ENCODE results near the gene MACROD2. TPM values are rescaled to one million over a fixed set of nuclear protein-coding genes. Genes with fewer than 3 reads are reported as not detected.

MACROD2 gene
- total RNA-seq, 1 donor from 2014 or later = 47.7 TPM

DNA sequence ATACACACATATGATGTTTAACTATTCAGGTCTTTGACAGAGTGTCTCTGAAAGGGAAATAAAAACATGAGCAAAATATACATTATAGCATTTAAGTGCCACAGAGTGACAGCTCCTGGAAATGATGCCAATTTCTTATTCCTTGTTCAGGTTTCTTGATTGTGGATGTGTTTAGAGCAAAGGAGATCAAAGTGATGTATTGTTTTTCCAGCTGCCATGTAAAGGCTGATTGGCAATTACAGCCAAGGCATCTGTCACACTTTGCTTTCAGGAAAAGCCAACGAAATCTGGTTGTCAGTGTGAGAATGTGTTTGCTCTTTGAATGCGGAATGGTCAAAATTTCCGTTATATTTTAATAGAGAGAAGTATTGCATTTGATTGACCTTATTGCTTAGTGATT, 689.9 kb downstream of the MACROD2 start:
- no peak for DNase-seq (ENCODE audit: low spot score in 2 of 2)

DNA sequence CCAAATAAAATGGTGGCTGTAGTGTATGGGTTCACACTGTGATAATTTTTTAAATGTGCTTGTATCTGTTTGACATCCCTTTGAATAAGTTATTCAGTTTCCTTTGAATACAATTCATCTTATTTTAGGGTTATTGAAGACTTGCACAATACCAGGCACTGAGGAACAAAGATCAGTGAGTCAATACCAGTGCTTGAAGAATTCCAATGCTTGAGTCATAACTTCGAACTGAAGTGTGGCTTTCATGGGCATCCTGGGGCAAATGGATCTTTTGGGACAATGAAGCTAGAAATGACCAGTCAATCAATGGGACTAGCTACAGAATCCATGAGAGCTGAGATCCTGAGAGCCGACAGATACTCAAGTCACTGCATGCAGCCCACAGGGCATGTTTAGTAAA, 692.0 kb downstream of the MACROD2 start:
- FAIRE-seq (no peak), DNase-seq (ENCODE audit: low spot score in 2 of 2) (no peak)

More for the DNA sequence above, 689.9 kb downstream of the MACROD2 start:
- no peak for FAIRE-seq

DNA sequence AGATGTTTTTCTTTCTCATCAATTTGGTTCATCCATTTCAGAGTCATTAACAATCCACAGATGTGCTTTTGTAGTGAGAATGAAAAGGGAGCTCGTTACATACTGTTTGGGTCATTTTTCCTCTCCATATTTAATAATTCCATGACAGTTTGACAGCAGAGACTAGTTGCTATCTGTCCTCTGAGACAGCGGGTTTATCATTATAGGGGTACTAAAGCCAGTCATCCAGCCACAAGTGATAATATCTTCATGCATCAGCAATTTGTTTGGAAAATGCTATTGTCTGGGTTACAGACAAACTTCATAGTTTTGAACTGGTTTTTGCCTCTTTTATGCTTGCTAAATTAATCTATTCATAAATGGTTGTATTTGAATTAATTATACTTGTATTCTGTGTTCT, 692.7 kb downstream of the MACROD2 start:
- DNase-seq (ENCODE audit: low spot score in 2 of 2) (no peak), FAIRE-seq (no peak)

DNA sequence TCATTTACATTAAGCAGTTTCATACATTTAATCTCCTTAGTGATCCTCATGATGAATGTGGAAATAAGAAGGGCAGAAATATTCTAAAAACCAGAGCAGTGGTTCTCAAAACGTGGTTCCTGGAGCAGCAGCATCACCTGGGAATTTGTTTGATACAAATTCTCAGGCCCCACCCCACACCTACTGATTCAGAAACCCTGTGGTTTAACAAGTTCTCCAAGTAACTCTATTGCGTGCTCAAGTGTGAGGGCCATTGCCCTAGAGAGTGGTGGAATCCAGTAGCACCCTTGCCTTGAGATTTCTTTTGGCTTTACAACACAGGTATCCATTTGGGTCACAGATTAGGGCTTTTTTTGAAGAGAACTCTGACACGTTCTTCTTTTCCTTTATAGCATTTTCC, 696.7 kb downstream of the MACROD2 start:
- FAIRE-seq (no peak), DNase-seq (ENCODE audit: low spot score in 2 of 2) (no peak)

DNA sequence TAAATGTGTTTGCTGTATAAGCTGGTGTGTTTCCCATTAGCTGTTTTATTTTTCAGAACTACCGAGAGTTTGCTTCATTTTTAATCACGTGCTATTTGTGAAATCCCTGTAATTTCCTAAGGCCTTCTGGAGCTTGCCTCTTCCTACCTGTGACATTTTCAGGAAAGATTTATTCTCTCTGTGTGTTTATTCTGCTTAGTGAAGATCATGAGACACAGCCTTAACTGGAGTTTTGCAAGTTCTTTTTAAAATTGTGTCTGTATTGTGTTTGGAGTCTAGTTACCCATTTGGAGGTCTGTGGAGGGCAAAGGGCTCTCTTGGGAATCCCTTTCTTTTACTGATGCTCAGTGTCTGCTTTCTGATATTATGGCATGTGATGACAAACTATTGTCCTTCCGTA, 701.2 kb downstream of the MACROD2 start:
- no peak for FAIRE-seq

DNA sequence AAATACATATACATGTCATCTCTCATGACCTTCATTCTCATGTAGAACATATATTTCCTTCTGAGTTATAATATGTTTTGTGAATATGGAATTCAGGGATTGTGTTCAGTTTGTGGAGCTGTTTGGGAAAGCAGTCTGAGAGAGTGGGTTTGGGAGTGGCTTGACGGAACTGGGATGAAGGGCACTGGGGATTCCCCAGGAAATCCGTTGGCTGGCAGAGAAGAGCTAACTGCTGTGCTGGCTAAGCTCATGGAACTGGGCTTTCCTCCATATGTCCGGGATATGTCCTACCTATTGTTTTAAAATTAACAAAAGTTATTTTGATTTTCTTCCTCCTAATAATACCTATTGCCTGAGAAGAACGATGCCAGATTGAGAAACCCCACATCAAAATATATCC, 701.6 kb downstream of the MACROD2 start:
- no peak for DNase-seq (ENCODE audit: low spot score in 2 of 2)
- FAIRE-seq = no peak

More for the DNA sequence above, 701.2 kb downstream of the MACROD2 start:
- no peak for DNase-seq (ENCODE audit: low spot score in 2 of 2)

DNA sequence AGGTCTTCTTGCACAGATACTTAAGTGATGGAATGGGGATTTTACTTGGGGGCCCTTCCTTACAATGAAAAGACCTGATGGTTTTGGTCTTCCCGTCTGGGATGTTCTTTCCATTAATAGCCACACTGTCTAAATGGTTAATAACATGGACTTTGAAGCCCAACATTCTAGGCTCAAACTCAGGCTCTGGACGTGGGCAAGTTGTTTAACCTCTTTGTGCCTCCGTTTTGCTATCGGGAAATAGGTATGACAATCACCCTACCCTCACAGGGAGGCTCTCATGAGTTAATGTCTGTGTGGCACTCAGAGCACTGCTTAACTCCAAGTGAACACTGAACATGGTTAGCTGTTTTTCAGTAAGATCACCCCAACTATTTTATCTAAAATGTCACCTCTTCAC, 702.8 kb downstream of the MACROD2 start:
- FAIRE-seq = no peak

DNA sequence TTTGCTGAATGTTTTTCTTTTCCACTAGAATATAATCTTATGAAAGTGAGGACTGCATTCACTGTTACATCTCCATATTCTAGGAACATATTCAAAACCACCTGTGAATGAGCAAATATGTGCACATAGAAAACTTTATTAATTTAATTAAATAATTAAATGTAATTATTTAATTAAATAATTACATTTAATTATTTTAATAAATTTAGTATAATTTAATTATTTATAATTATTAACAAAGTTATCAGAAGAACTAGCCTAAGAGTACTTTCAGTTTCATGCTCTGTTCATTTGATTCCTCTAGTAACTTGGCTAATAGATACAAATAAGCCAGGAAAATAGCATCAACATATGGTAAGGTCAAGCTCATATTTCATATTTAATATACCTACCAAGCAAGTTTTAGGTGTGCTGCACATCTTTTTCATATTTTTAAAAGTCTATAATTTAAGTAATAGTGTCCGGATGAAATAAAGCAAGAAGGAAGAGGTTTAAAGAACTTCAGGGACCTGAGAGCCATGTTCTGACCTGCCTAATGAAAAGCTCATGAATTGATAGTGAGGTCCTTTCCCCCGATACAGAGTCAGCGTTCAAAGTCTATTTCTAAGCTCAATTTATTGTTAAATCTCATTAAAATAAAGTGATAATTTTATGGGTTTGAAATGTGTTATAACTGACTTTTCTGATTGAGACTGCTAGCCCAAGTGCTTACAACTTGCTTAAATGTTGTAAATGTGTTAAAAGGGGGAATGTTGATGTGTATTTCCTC, 703.5 kb downstream of the MACROD2 start:
- peak; percentile 92 for FAIRE-seq

More for the DNA sequence above, 702.8 kb downstream of the MACROD2 start:
- no peak for DNase-seq (ENCODE audit: low spot score in 2 of 2)

DNA sequence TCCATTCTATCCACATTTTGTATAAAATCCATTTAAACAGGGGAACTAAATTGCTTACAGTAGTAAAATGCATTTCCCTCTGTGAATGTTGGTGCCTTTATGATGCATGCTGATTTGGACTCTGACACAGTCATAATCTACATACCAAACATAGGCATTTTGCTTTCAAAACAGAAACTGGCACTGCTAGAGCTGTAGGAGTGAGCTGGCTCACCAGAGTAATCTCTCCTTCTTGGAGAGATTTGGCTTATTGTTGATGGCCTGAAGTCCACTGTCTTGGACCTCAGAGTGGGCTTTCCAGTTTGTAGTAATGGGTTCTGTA, 705.3 kb downstream of the MACROD2 start:
- FAIRE-seq (no peak), DNase-seq (ENCODE audit: low spot score in 2 of 2) (no peak)

More for the DNA sequence above, 703.5 kb downstream of the MACROD2 start:
- no peak for DNase-seq (ENCODE audit: low spot score in 2 of 2)

DNA sequence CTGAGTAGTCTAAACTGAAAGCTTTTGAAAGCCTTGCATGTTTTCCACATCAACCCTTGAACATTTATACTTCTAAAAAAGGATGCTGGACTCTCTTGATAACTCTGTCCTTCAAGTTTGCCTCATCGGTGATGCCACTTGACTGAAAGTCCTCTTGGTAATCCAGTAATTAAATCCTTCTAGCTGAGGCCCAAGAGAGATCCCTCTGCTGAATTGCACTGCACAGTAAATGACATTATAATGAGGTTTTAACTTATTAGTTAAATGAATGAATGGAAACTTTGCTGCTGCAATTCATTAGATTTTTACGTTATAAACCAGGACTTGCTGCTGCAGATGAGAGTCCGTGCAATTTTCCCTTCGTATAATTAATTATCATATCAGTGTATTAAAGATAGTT, 706.0 kb downstream of the MACROD2 start:
- FAIRE-seq = no peak
- DNase-seq (ENCODE audit: low spot score in 2 of 2) = no peak

DNA sequence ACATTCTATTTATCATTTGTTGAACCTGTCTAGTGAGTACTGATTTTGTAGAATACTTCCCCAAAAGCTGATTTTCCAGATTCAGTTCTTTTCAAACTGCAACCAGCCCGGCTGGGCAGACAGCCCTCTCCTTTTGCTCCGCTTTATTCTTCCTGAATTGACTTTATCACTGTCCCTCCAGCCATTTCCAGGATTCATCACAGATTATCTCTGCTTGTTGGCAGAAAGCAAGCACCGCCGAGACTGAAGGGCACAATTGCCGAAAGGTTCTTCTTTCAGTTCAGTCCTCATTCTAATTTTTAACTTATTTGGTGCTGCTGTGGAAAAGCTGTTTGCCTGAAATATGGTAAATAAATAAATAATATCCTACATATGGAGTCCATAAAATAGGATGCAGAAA, 711.2 kb downstream of the MACROD2 start:
- DNase-seq (ENCODE audit: low spot score in 2 of 2) = no peak
- no peak for FAIRE-seq

DNA sequence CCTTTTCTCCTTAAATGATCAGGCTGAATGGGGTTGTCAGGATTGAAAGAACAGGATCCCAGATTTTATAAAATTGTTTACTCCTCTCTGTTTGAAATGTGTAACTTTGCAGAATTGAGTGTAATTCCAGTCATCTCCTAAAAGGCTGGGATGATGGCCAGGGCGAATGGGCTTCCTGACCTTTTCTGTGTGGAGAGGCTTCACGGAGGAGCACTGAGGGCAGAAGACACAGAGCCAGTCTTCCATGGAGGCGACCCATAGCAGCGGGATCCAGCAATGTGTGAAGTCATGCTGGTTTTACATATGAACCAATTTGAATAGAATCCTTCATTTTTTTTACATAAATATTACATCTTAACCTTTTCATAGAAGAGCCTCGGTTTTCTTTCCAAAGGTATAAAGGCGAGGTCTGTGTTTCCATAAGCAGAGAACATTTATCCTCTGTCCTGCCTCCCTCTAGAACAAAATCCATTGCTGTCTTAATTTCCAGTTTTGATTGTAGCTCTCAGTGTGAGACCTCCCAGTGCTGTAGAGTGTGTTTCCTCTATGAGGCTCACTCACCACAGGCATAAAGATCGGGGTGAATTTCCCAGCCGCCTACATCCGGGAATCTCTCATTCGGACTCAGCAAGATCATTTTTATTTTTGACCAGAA, 711.8 kb downstream of the MACROD2 start:
- DNase-seq (ENCODE audit: low spot score in 2 of 2) (no peak), FAIRE-seq (no peak)

DNA sequence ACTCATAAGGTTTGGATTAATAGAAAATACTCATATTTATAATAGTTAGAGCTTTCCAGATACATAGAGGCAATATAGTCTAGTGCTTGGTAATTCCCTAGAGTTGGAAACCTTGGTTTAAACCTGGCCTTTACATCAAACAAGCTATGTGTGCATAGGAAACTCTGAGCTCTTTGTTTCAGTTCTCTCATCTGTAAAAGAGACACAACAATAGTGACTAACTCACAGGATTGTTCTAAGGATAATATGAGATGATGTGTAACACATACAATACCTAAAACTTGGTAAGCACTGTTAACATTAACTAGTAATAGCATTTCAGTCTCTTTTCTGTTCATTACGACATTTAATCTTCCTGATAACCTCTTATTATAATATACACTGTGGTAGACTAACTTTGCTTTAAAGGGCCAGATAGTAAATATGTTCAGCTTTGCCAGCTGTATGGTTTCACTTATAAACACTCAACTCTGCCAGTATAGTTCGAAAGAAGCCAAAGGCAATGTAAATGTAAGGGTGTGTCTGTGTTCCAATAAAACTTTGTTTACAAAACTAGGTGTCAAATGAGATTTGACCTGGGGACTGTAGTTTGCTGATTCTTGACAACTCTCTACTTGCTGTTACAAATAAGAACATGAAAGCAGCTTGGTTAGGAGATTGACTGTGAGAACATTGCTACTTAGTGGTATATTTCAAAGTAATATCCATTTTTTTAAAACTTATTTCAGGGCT, 712.7 kb downstream of the MACROD2 start:
- DNase-seq (ENCODE audit: low spot score in 2 of 2) (no peak), FAIRE-seq (no peak)

DNA sequence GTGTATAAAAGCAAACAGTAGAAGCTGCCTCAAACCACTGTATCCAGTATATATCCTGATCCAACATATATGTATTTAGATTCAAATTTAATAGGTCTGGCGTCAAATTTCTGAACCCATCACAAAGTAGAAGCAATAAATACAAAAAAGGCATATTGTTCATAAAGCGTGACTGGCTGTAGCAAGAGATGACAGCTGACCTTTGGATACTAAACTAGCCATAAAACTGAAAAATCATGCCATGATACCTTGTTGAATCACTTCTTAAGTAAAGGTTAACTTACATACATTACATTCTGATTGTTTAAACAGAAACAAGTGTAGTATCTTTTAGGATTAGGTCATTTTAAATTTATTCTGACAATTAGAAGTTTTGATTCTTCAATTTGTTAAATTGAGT, 714.1 kb downstream of the MACROD2 start:
- FAIRE-seq (no peak), DNase-seq (ENCODE audit: low spot score in 2 of 2) (no peak)

DNA sequence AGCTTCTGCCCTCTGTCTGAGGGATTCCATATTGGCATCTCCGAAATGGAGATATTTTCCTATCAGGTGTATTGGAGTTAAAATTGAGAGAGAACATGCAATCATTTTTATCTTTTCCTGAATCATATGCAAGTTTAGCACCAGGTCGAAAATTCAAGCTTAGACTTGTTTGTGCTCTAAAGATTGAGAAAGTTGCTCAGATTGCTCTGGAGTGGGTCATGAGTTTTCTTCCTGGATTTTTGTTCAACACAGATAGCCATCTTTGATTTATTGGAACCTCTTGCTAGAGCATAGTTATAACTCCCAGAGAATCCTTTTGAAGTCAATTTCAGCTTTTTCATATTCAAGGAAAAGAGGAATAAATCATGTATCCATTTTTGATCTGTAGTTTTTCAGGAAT, 715.6 kb downstream of the MACROD2 start:
- FAIRE-seq (no peak), DNase-seq (ENCODE audit: low spot score in 2 of 2) (no peak)

DNA sequence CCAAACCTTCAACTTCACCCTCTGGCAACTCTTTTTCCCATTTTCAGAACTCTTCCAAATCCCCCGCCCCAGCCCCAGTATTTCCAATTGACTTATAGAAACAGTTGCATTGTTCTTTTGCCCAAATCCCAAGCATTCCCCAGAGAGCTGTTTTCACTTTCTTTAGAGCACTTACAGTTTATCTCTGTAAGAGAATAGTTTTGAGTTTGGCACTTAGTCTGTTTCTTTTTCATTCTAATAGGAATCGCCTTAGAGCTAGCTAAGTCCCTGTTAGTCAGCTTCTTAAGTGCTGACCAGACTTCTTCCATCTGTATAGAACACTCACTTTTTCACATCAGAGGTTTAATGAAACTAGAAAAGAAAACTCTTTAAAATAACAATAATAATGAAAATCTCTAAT, 716.3 kb downstream of the MACROD2 start:
- DNase-seq (ENCODE audit: low spot score in 2 of 2) (no peak), FAIRE-seq (no peak)

DNA sequence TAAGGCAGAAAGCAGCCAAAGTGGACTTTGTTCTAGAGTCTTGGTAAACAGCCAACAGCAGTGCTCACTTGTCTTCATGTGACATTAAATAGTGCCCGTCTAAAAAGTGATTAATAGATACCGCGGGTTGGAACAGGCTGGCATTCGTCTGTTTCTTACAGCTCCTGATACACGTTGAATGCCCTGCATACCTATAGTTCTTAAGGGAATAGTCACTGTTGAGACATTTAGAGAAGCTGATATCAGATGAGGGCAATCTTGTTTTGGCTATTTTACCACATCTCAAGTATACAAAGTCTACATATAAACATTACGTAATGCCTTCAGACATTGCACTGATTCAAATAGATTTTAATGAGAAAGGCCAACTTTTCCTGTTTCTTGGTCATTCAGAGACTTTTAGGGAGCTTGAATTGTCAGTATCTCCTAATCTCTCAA, 717.0 kb downstream of the MACROD2 start:
- DNase-seq (ENCODE audit: low spot score in 2 of 2) (no peak), FAIRE-seq (no peak)

DNA sequence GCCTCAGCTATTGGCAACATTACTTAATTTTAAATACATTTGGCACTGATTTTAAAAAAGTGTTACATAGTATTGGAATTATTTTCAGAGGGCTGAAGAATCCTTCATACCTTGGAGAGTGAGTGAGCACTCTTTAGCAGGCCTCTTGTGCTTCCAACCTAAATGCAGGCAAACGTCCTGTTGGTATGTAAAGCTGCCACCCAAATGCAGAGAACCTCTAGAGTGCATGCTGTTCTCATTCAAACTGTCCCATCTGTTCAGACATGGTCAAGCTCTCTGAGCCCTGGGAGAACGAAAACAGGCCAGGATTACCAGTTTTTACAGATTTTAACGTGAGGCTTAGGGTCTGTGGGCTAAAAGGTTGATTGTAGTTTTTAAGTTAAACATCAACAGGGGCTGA, 720.1 kb downstream of the MACROD2 start:
- DNase-seq (ENCODE audit: low spot score in 2 of 2) = no peak
- FAIRE-seq = no peak

DNA sequence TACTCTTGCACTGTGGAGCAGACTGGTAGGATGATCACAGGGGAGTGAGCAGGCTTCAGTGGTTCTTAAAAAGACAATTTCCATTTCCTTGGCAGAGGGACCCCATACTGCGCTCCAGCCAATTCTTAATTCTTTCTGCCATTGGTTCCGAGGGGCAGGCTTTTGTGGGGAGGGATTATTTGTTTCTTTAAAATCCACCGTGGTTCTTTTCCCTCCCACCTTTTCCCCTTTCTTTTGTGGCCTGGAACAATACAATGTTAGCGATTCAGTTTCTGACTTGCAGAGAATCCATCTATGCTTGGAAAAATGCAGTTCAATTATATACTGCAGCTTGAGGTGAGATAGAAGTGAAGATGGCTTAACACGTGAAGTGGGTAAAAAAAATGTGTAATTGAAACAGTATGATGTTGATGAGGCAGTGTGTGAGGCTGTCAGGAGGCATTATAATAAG, 721.1 kb downstream of the MACROD2 start:
- no peak for DNase-seq (ENCODE audit: low spot score in 2 of 2)
- no peak for FAIRE-seq

DNA sequence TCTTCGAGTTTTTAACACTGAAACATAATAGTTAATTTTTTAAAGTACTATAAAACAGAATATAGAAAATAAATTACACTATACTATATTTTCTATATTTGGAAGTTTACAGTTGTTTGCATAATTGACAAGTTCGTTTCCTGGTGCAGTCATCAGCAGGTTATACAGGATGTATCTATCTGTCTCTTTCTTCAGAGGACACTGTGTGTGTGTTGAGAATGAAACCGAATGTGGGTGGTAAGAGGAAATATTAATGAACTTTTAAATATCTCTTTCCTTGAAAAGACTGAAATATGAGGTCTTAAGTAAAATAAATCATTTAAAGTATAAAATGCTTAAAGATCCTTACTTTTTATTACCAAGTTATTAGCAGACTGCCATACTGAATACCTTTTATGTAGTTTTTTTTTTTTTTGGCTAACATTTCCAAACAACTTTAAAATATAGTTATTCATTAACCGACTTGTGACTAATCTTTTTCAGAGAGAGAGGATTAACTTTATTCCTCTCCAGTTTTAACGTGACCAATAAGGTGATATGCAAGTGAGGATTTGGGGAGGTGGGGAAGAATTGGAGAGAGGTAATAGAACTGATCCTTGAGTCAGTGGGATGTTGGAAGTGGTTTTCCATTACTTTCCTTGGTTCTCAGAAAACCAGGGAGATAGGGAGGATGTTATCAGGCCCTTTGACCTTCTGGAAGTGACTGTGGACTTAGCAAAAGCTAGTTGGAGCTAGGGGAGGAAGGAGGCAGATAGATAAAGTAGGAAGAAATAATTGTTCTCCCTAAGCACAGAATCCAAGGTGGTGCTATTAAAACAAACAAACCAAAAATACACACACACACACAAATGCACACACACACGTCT, 722.1 kb downstream of the MACROD2 start:
- DNase-seq (ENCODE audit: low spot score in 2 of 2) (no peak), FAIRE-seq (no peak)

DNA sequence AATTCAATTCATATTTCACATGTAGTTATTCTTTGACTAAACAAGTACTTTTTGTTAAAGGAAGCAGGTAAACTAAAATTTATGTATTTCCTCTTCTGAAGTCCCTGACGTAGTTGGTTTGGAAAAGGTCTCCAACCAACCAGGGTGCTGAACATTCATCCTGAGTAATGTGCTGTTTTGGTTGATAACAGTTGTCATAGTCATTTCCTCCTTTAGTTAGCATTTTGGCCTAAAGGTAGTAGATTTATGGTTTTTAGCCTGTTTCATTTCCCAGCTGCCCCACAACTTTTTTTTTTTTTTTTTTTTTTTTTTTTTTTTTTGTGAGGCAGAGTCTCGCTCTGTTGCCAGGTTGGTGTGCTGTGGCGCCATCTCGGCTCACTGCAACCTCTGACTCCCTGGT, 724.9 kb downstream of the MACROD2 start:
- no peak for FAIRE-seq
- DNase-seq (ENCODE audit: low spot score in 2 of 2) = no peak
